Measurements from ENCODE around the gene TEDDM1. TPM values are rescaled to one million over a fixed set of nuclear protein-coding genes. Genes with fewer than 3 reads are reported as not detected.

The TEDDM1 gene
- not detected in 2 replicates for total RNA-seq

DNA sequence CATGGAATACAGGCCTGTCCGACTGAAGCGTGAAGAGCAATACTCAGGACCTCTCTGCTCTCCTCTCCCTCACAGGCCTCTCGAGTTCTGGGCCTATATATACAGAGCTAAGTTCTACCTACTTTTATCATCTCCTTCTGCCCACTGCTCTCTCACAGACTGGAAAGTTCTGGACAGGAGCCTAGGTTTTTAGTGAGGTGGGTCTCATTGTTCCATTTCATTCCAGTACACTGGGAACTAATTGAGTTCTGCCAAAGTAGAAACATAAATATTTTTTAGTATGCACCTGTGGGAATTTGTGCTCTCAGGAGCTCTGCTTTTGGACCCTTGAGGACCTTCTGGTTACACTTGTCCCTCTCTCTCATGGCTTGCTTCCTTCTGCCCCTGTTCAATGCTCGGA, at the start of gene TEDDM1:
Gene TEDDM1, minus strand, starts transcription at position 101 of the 400 bp plus-strand sequence. CDS start 182 bp downstream, outside the sequence.

DNA sequence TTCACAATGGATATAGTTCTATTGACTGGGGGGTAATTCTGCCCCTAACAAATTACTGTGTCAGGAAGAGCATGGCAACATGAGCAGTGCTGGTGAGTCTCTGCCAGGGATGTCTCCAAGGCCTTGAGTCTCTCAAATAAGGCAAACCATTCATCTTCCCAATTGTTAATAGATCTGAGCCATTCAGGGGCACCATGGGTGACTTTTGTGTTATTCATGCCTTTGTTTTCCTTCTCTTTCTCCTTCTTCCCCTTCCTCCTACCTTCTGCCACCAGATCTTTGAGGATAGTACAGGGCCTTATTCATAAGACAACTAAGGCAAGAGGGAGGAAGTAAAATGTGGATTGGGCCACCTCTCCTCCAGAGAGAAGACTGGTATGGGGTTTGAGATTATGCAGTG, 49.6 kb upstream of the TEDDM1 start, which contains the start of gene RGSL1:
Gene RGSL1, plus strand, starts transcription at position 60 of the 400 bp plus-strand sequence. Its CDS starts 20 bp downstream, at position 80.

DNA sequence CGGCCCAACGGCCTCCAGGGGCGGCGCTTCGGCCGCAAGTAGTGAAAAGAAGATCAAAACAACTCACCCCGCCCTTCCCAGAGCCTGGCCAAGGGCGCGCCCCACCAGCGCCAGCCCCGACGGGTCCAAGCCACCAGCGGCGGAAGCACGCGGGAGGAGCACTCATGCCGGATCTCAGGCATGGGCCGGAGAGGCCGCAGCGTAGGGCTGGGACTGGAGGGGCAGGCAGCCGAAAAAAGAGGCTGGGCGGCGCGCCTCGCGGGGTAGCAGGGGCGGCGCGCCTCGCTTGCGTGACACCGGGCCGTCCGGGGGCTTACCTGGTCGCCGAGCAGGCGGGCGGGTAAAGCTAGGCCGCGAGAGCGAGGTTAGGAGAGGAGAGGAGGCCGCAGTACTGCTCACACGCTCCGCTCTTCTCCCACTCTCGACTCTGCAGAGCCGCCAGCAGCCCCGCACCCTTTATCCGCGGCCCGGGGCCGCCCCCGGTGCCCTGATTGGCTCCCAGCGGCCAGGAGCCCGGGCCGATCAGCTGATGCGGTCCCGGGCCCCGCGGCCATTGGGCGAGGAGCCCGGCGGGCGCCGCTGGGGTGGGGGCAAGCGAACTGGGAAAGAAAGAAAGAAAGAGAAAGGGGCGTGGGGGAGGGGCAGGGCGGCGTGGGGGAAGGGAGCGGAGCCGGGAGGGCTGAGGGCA, 9.0 kb downstream of the TEDDM1 start, which contains the start of gene GLUL:
Gene GLUL, minus strand, starts transcription at position 429 of the 688 bp plus-strand sequence. CDS start 3,053 bp downstream, outside the sequence.

Other genes with a start within 250 kb of the TEDDM1 start
- gene GLUL, start 8.9 kb downstream of the TEDDM1 start, total RNA-seq = 182 and 223 TPM in 2 replicates
- gene RGSL1, start 49.5 kb upstream of the TEDDM1 start, total RNA-seq = not detected in 2 replicates
- gene RNASEL, start 188.6 kb upstream of the TEDDM1 start, total RNA-seq = 7.0 and 13.4 TPM in 2 replicates
- gene RGS16, start 203.7 kb upstream of the TEDDM1 start, total RNA-seq = 2.8 and 3.1 TPM in 2 replicates

All from smooth muscle cell of the pulmonary artery (primary cell).